Glomerular endothelial cell (primary cell): Measurements from ENCODE around the gene STAT4. TPM values are rescaled to one million over a fixed set of nuclear protein-coding genes. Genes with fewer than 3 reads are reported as not detected.

Experiments used
- DNase-seq: peaks from one replicate; pipeline ENCODE4 v3.0.0-alpha.2; 2011; ENCODE audit warnings: low read depth, low spot score; ENCODE audit errors: extremely low read depth
- total RNA-seq: library from RNA; depleted of rRNA; stranded (reverse); fragments of >200 nt; gene quantifications from 2 replicates; pipeline ENCODE4 v1.2.3, GENCODE V29; 2015

Gene STAT4
- total RNA-seq, 1 donor from 2014 or later: 2.8 TPM

GRCh38 chr2:191176801-191177438, 26.1 kb upstream of the STAT4 start:
- DNase-seq: no peak

- no peak for DNase-seq
These were observed 25.5 kb upstream of the STAT4 start for GRCh38 chr2:191176305-191176704.

- no peak for DNase-seq
These were observed 23.6 kb upstream of the STAT4 start for GRCh38 chr2:191174442-191174841.

GRCh38 chr2:191173206-191173605, 22.4 kb upstream of the STAT4 start:
- no peak for DNase-seq

- DNase-seq: no peak
These were observed 21.0 kb upstream of the STAT4 start for GRCh38 chr2:191171708-191172355.

- no peak for DNase-seq
These were observed 20.5 kb upstream of the STAT4 start for GRCh38 chr2:191171286-191171685.

- DNase-seq: no peak
These were observed 20.0 kb upstream of the STAT4 start for GRCh38 chr2:191170773-191171172.

GRCh38 chr2:191170301-191170636, 19.5 kb upstream of the STAT4 start:
- DNase-seq: no peak

GRCh38 chr2:191169456-191170300, 18.9 kb upstream of the STAT4 start:
- no peak for DNase-seq

GRCh38 chr2:191167766-191168165, 17.0 kb upstream of the STAT4 start:
- DNase-seq: no peak

GRCh38 chr2:191166756-191167445, 16.1 kb upstream of the STAT4 start:
- DNase-seq: no peak

GRCh38 chr2:191166111-191166755, 15.4 kb upstream of the STAT4 start:
- DNase-seq: peak; percentile 36

- peak; percentile 27 for DNase-seq
These were observed 14.4 kb upstream of the STAT4 start for GRCh38 chr2:191165176-191165643.

- no peak for DNase-seq
These were observed 8.0 kb upstream of the STAT4 start for GRCh38 chr2:191158747-191159146.

GRCh38 chr2:191158193-191158592, 7.4 kb upstream of the STAT4 start:
- no peak for DNase-seq

- DNase-seq: no peak
These were observed 4.8 kb upstream of the STAT4 start for GRCh38 chr2:191155608-191156071.

GRCh38 chr2:191153716-191154115, 2.9 kb upstream of the STAT4 start:
- no peak for DNase-seq

- no peak for DNase-seq
These were observed 1.9 kb upstream of the STAT4 start for GRCh38 chr2:191152482-191153240.

- DNase-seq: no peak
These were observed 537 bp upstream of the STAT4 start for GRCh38 chr2:191151331-191151730.

- DNase-seq: no peak
These were observed 579 bp downstream of the STAT4 start for GRCh38 chr2:191150230-191150599.
